SKM-1 (cell line): ENCODE data around the gene GALNT2.

ENCODE experiments used
- DNase-seq: peaks from one replicate; lab custom pipeline; 2025; ENCODE audit not compliant: unreplicated experiment; lab: John Stamatoyannopoulos, UW

The GALNT2 gene

GRCh38 chr1:230176326-230176725 lies 109.3 kb downstream of the GALNT2 start:
- DNase-seq, result no peak

DNA sequence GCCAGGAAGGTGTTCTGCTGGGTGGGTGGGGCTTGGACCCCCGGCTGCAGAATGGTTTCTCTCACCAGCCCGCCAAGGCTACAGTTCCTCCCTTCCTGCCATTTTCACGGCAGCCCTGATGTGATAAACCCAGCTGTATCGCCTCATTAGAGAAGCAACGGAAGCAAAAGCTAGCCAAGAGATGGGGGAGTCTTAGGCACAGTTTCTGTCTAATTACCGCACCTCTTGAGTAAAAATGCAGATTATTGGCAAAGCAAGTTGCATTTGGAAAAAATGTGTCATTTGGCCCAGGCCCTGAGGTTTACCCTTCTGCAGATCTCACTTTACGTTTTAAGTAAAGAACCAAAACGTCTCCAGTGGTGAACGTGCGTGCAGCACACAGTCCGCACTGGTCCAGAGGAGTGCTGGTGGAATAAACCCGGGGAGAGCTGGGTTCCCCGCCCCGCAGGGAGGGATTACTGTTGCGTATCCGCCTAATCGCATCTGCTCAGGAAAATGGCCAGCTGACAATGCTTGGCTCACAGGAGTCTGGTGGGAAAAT lies 109.9 kb downstream of the GALNT2 start:
- no peak for DNase-seq

DNA sequence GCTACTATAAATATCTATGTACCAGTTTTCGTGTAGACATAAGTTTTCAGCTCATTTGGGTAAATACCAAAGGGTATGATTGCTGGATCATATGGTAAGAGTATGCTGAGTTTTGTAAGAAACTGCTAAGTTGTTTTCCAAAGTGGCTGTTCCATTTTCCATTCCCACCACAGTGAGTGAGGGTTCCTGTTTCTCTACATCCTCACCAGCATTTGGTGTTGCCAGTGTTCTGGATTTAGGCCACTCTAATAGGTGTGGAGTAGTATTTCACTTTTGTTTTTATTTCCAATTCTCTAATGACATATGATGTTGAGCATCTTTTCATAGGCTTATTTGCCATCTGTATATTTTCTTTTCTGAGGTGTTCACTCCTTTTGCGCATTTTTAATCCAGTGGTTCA lies 112.2 kb downstream of the GALNT2 start:
- DNase-seq, result no peak

DNA sequence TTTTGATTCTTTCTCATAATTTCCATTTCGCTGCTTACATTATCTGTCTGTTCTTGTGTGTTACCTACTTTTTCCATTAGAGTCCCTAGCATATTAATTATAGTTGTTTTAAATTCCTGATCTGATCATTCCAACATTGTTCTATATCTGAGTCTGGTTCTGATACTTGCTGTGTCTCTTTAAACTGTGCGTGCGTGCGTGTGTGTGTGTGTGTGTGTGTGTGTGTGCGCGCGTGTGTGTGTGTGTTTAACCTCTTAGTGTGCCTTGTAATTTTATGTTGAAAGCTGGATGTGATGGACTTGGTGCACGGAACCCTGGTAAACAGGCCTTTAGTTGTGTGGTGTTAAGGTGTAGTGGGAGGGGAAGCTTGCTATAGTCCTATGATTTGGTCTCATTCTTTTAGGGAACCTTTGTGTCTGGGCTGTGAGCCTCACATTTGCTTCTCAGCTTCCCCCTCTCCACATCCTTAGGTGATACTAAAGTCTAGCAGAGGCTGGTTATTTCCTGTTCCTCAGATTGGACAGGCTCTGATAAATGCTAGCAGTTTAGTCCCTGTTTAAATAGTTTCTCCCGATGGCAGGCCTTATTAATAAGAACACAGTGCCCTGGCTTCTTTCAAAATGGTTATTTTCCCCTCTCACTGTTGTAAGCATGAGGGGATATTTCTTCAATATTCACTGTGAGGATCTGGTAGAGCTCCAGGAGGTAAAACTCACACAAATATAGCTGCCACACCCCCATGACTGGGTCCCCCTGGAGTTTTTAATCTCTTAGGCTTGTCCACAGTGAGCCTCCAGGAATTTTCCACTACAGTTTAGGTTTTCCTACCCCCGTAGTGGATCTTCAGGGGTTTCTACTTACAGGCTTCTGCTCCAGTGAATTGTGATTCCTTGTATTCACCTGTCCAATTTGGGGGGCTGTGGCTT lies 118.3 kb downstream of the GALNT2 start:
- DNase-seq, result no peak

- no peak for DNase-seq
Observed at GRCh38 chr1:230186003-230186863, 119.2 kb downstream of the GALNT2 start.

- DNase-seq, result no peak
Observed at GRCh38 chr1:230186874-230187273, 119.8 kb downstream of the GALNT2 start.

GRCh38 chr1:230187290-230187689 lies 120.3 kb downstream of the GALNT2 start:
- DNase-seq, result no peak

DNA sequence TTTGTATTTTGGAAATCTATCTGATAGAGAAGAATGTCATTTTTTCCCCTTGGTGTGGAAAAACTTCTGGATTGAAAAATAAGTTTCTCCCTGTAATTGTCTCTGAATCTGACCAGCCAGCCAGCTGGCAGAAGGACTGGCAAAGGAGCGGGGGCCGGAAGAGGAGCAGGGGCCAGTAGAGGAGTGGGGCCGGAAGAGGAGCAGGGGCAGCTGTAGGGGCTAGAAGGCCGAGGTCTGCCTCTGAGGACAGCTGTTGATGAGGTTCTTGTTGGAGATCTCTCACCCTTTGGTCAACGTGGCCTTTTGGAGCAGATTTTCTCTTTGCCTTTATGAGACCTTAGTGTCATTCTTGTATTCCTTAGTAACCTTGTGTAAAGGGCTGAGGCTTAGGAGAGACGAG lies 121.8 kb downstream of the GALNT2 start:
- no peak for DNase-seq

DNA sequence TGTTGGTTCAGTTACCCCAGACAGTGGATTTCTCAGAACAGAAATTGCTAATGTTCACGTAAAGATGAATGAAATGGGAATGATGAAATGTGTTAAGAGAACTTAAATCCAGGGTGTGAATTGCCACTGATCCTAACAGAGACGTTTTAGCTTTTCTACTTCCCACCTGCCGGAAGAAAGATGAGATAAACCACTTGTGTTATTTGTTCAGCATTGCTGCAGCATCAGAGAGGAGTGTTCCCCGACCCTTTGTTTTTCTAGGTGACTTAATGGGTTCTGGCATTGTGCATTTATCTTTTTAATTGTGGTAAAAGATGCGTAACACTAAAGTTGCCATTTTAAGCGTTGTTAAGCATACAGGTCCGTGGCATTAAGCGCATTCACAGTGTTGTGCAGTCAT lies 122.3 kb downstream of the GALNT2 start:
- no peak for DNase-seq

- DNase-seq, result no peak
Observed at GRCh38 chr1:230189824-230190223, 122.8 kb downstream of the GALNT2 start.

DNA sequence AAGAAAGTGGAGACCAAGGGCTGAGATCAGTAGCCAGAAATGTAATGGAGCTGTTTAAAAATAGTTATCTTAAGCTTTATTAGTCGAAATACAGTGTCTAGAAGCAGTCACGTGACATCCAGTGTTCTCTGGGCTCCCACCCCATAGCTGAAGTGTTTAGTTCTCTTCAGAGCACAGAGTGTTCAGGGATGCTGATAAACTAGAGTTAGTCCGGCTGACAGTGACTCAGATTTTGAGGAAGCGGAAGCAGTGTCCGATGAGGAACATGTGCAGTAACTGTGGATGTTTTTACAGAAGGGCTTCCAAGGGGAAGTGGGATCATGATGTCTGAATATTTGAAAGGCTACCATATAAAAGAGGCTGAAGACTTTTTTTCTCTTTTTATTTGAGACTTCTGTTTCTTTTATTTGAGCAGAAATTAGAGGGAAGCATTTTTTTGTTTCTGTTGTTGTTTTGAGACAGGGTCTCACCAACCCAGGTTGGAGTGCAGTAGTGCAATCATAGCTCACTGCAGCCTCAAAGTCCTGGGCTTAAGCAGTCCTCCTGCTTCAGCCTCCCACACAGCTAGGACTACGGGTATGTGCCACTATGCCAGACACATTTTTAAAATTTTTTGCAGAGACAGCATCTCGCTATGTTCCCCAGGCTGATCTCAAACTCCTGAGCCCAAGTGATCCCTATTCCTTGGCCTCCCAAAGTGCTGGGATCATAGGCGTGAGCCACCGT lies 124.2 kb downstream of the GALNT2 start:
- DNase-seq, result peak; percentile 98

- DNase-seq, result no peak
Observed at GRCh38 chr1:230191855-230192254, 124.8 kb downstream of the GALNT2 start.

DNA sequence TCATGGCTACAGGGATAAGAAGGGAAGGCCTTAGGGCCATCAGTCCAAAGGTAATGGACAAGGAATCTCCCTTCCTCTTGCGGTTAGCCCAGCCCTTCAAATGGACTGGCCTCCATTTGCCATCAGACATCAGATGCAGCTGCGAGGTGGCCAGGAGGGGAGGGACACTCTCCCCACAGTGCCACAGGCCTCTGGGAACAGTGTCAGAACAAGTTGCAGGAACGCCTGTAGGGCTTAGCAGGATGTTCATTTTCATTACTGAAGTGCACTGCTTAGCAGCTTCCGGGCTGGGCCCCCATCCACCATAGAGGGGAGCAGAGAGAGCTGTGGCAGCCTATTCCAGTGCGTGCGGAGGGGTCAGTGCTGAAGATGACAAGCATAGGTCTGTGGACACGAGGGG lies 127.5 kb downstream of the GALNT2 start:
- no peak for DNase-seq

DNA sequence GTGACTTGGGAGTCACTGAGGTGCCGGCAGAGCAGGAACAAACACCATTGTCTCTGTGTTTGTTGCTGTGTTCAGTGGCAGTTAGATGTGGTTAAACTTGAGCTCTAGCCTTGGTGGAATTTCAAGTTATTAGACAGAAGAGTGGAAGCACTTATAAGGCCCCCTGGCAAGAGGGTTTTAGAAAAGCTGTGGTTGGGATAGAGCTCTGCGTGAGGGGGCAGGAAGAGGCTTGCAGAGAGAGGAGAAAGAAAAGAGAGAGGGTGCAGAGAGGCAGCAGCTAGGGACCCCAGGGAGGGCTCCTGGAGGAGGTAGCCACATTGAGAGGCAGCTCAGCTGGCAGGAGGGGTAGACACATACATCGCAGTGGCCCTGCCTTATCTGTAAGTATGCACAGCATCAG lies 128.2 kb downstream of the GALNT2 start:
- DNase-seq, result no peak

- no peak for DNase-seq
Observed at GRCh38 chr1:230196077-230196476, 129.0 kb downstream of the GALNT2 start.

DNA sequence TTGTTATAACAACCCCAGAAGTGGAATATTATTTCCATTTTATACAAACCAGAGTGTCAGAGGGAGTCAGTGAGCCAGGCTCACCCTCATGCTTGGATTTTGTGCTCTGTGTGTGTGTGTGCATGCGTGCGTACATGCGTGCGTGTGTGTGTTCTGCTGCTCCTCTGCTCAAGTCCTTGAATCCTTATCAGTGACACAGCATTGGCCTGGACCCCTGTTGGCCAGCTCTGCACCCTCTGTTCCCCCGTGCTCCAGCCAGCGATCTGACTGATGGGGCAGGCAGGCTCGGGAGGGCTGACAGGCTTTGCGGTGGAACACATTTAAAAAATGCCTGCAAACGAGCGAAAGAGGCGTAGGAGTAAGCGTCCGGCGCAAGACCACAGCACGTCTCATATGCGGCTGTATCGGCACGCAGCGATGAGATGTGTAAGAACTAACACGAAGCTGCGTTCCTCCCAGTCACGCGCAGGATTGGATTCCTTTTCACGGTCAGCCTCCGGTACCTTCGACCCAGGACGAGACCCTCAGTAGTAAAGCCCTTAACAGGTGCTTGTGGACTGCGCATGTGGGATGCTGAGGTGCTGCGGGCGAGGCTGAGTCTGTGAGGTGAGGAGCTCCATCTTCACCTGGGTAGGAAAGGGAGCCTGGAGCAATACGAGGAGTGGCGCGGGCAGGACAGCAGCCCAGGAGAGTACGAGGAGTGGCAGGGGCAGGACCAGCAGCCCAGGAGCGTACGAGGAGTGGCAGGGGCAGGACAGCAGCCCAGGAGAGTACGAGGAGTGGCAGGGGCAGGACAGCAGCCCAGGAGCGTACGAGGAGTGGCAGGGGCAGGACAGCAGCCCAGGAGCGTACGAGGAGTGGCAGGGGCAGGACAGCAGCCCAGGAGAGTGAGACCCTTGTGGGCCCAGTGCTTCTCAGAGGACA lies 130.9 kb downstream of the GALNT2 start:
- DNase-seq, result no peak

DNA sequence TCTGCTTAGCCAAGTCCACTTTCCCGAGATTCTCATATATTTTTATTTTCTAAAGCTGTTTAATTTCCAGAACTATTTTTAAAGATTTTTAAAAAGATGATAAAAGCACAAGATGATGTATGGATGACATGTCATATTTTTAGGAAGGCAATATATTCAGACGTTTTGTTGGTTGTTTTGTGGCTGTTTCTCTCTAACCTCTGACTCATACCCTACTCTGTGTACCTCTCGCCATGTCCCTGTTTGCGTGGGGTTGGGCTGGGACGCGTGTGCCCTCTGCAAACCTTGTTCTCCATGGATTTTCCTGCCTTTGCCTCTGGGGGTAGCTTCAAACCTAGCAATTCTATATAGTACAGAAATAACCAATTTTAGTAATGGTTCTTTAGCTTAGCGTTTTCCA lies 132.0 kb downstream of the GALNT2 start:
- DNase-seq, result no peak

GRCh38 chr1:230199554-230199953 lies 132.5 kb downstream of the GALNT2 start:
- no peak for DNase-seq

DNA sequence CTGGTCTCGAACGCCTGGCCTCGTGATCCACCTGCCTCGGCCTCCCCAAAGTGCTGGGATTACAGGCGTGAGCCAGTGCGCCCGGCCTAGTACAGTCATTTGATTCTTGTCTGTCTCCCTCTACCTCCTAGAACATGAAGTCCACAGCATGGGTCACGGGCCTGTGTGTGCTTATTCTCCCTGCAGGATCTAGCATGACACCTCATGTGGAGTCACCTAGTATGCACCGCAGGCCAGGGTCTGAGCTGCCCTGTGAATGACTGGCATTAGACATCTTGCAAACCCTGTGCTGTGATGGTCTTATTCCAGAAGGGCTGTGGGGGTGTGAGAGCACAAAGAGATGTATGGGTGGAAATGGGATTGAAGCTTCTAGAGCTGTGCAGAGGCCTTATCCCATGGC lies 133.2 kb downstream of the GALNT2 start:
- no peak for DNase-seq

DNA sequence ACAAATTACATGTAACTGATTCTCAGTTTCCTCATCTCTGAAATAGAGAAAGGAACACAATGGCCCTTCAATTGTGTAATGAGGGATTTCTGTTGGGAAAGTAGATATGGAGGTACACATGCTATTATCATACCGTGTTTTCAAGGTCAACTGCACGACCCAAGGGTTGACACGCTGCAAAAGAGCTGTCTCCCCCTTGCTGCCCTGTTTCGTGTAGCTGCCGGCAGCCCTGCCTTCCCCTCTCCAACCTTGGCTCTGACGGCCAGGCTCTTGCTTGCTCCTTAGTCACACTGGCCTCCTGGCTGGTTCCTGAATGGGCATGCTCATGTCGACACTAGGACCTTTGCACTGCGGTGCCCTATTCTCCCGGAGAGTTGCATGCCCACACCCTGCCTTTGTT lies 134.4 kb downstream of the GALNT2 start:
- no peak for DNase-seq
